ENCODE measurements around the gene NTMT1.
A peak's percentile ranks its signal among the peaks of the same experiment; 100 is the strongest.

Gene NTMT1

DNA sequence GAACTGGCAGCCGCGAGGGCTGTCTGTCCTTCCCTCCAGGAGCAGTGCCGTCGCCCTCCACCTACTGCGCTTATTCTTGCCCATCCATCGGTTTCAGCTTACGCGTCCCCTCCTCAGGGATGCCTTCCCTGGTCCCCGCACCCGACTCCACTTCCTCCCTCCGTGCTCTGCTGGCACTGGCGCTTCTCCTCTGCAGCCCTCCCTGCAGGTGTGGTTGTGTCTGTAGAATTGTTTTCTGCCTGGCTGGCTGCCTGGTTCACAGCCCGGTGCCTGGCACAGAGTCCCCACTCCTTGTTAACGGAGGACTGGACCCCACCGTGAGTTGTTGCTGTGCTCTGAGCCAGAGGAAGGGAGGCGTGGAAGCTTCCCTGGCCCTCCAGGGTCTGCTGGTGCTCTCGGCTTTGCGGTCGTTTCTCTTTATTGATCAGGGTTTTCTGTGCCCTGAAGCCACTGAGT is 5.7 kb downstream of the NTMT1 start:
- H3K79me2 ChIP-seq (ENCODE audit: control insufficient read depth, insufficient read depth, low read length, poor library complexity): peaks cover 17% of the 10 kb centered on the region
- H4K91ac ChIP-seq (ENCODE audit: low read depth, low read length): no peak overlapping the region
- peak overlapping the region; percentile 82 for H3K4ac ChIP-seq (ENCODE audit: low read depth, low read length)
- H2BK12ac ChIP-seq (ENCODE audit: low read length): no peak overlapping the region
- H4K12ac ChIP-seq (ENCODE audit: low read depth, low read length): no peak overlapping the region
- H3K4me3 ChIP-seq (ENCODE audit: low read depth, low read length): no peak overlapping the region
- no peak for DNase-seq
- peaks cover 2% of the 10 kb centered on the region for H3K79me1 ChIP-seq (ENCODE audit: low read length)
- no peak overlapping the region for H2BK120ac ChIP-seq (ENCODE audit: insufficient read depth, low read length, poor library complexity)
- H3K36me3 ChIP-seq (ENCODE audit: control insufficient read depth in 1 of 2, insufficient read depth in 2 of 2, low read length in 2 of 2): peaks cover 50 to 59% of the 10 kb centered on the region in 2 experiments
- H3K27me3 ChIP-seq (ENCODE audit: insufficient read depth, low read length): no peaks in the 10 kb centered on the region
- H2AFZ ChIP-seq (ENCODE audit: insufficient read depth, low read length, poor library complexity): no peak overlapping the region
- H3K9ac ChIP-seq (ENCODE audit: low read length): no peak overlapping the region
- no peak overlapping the region for H3K4me2 ChIP-seq (ENCODE audit: low read length)
- H3K9me3 ChIP-seq (ENCODE audit: insufficient read depth, low read depth, low read length): peaks cover 4% of the 10 kb centered on the region
- no CpG with 5 or more reads among the region's 19 CpGs for WGBS (ENCODE audit: extremely low coverage, insufficient coverage, insufficient read length)
- no peak overlapping the region for H3K23ac ChIP-seq (ENCODE audit: low read length)
- H2BK5ac ChIP-seq (ENCODE audit: low read depth, low read length, poor library complexity): no peak overlapping the region
- H3K4me1 ChIP-seq (ENCODE audit: control insufficient read depth in 1 of 2, insufficient read depth in 2 of 2, low read length in 2 of 2): peaks cover 10 to 13% of the 10 kb centered on the region in 2 experiments
- no peak overlapping the region for H4K8ac ChIP-seq (ENCODE audit: low read depth, low read length)
- H2AK5ac ChIP-seq (ENCODE audit: low read length): no peak overlapping the region
- no peak overlapping the region for H3K27ac ChIP-seq (ENCODE audit: low read depth, low read length)
- no peak overlapping the region for H3K14ac ChIP-seq (ENCODE audit: low read length)
- H3K18ac ChIP-seq (ENCODE audit: low read length): no peak overlapping the region

DNA sequence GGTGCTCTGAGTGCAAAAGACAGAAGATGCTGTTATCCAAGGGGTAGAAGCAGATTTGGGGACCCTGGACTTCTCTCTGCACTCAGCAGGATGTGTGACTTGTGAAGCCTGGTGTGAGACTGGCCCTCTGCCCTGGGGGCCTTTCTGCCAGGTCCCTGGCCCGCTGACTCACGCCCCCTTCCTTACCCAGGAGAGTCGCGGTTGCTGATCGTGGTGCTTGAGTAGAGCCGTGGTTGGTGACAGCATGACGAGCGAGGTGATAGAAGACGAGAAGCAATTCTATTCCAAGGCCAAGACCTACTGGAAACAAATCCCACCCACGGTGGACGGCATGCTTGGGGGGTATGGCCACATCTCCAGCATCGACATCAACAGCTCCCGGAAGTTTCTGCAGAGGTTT is 6.5 kb downstream of the NTMT1 start:
- H3K4me2 ChIP-seq (ENCODE audit: low read length): no peak overlapping the region
- H4K8ac ChIP-seq (ENCODE audit: low read depth, low read length): no peak overlapping the region
- no peak overlapping the region for H3K18ac ChIP-seq (ENCODE audit: low read length)
- peaks cover 58 to 66% of the 10 kb centered on the region in 2 experiments for H3K36me3 ChIP-seq (ENCODE audit: control insufficient read depth in 1 of 2, insufficient read depth in 2 of 2, low read length in 2 of 2)
- DNase-seq: no peak
- no CpG with 5 or more reads among the region's 13 CpGs for WGBS (ENCODE audit: extremely low coverage, insufficient coverage, insufficient read length)
- H3K27me3 ChIP-seq (ENCODE audit: insufficient read depth, low read length): no peaks in the 10 kb centered on the region
- no peak overlapping the region for H3K23ac ChIP-seq (ENCODE audit: low read length)
- H3K9ac ChIP-seq (ENCODE audit: low read length): no peak overlapping the region
- no peak overlapping the region for H2BK120ac ChIP-seq (ENCODE audit: insufficient read depth, low read length, poor library complexity)
- H3K79me2 ChIP-seq (ENCODE audit: control insufficient read depth, insufficient read depth, low read length, poor library complexity): peaks cover 15% of the 10 kb centered on the region
- no peak overlapping the region for H2BK12ac ChIP-seq (ENCODE audit: low read length)
- peaks cover 6 to 9% of the 10 kb centered on the region in 2 experiments for H3K4me1 ChIP-seq (ENCODE audit: control insufficient read depth in 1 of 2, insufficient read depth in 2 of 2, low read length in 2 of 2)
- H2AFZ ChIP-seq (ENCODE audit: insufficient read depth, low read length, poor library complexity): no peak overlapping the region
- H3K4ac ChIP-seq (ENCODE audit: low read depth, low read length): peak overlapping the region; percentile 5
- peaks cover 4% of the 10 kb centered on the region for H3K9me3 ChIP-seq (ENCODE audit: insufficient read depth, low read depth, low read length)
- H2AK5ac ChIP-seq (ENCODE audit: low read length): no peak overlapping the region
- no peak overlapping the region for H4K12ac ChIP-seq (ENCODE audit: low read depth, low read length)
- no peak overlapping the region for H3K4me3 ChIP-seq (ENCODE audit: low read depth, low read length)
- no peak overlapping the region for H4K91ac ChIP-seq (ENCODE audit: low read depth, low read length)
- no peak overlapping the region for H2BK5ac ChIP-seq (ENCODE audit: low read depth, low read length, poor library complexity)
- H3K27ac ChIP-seq (ENCODE audit: low read depth, low read length): no peak overlapping the region
- no peak overlapping the region for H3K14ac ChIP-seq (ENCODE audit: low read length)
- H3K79me1 ChIP-seq (ENCODE audit: low read length): no peaks in the 10 kb centered on the region

GRCh38 chr9:129633207-129633606 is 7.2 kb downstream of the NTMT1 start:
- DNase-seq: no peak
- Histone ChIP-seq H3K4me2 (ENCODE audit: low read length) (no peak overlapping the region), H2BK120ac (ENCODE audit: insufficient read depth, low read length, poor library complexity) (no peak overlapping the region), H2AFZ (ENCODE audit: insufficient read depth, low read length, poor library complexity) (no peak overlapping the region), H2AK5ac (ENCODE audit: low read length) (no peak overlapping the region), H3K9me3 (ENCODE audit: insufficient read depth, low read depth, low read length) (peaks cover 2% of the 10 kb centered on the region), H3K79me1 (ENCODE audit: low read length) (no peaks in the 10 kb centered on the region), H3K23ac (ENCODE audit: low read length) (no peak overlapping the region), H2BK5ac (ENCODE audit: low read depth, low read length, poor library complexity) (no peak overlapping the region), H2BK12ac (ENCODE audit: low read length) (no peak overlapping the region), H4K8ac (ENCODE audit: low read depth, low read length) (no peak overlapping the region), H3K14ac (ENCODE audit: low read length) (no peak overlapping the region), H3K18ac (ENCODE audit: low read length) (no peak overlapping the region), H3K4ac (ENCODE audit: low read depth, low read length) (no peak overlapping the region), H3K9ac (ENCODE audit: low read length) (no peak overlapping the region), H3K27me3 (ENCODE audit: insufficient read depth, low read length) (no peaks in the 10 kb centered on the region), H3K36me3 (ENCODE audit: control insufficient read depth in 1 of 2, insufficient read depth in 2 of 2, low read length in 2 of 2) (peaks cover 58 to 67% of the 10 kb centered on the region in 2 experiments), H4K91ac (ENCODE audit: low read depth, low read length) (no peak overlapping the region), H3K27ac (ENCODE audit: low read depth, low read length) (no peak overlapping the region), H3K4me3 (ENCODE audit: low read depth, low read length) (no peak overlapping the region), H4K12ac (ENCODE audit: low read depth, low read length) (no peak overlapping the region), H3K4me1 (ENCODE audit: control insufficient read depth in 1 of 2, insufficient read depth in 2 of 2, low read length in 2 of 2) (peaks cover 0 to 2% of the 10 kb centered on the region in 2 experiments), H3K79me2 (ENCODE audit: control insufficient read depth, insufficient read depth, low read length, poor library complexity) (peaks cover 8% of the 10 kb centered on the region)
- no CpG with 5 or more reads among the region's 4 CpGs for WGBS (ENCODE audit: extremely low coverage, insufficient coverage, insufficient read length)

GRCh38 chr9:129633848-129634247 is 7.9 kb downstream of the NTMT1 start:
- H3K9ac ChIP-seq (ENCODE audit: low read length): no peak overlapping the region
- no peaks in the 10 kb centered on the region for H3K79me1 ChIP-seq (ENCODE audit: low read length)
- H2BK12ac ChIP-seq (ENCODE audit: low read length): no peak overlapping the region
- no peak overlapping the region for H3K4ac ChIP-seq (ENCODE audit: low read depth, low read length)
- H3K9me3 ChIP-seq (ENCODE audit: insufficient read depth, low read depth, low read length): peaks cover 2% of the 10 kb centered on the region
- H3K79me2 ChIP-seq (ENCODE audit: control insufficient read depth, insufficient read depth, low read length, poor library complexity): peaks cover 6% of the 10 kb centered on the region
- H3K27me3 ChIP-seq (ENCODE audit: insufficient read depth, low read length): no peaks in the 10 kb centered on the region
- no peak overlapping the region for H2AFZ ChIP-seq (ENCODE audit: insufficient read depth, low read length, poor library complexity)
- no peak overlapping the region for H3K4me2 ChIP-seq (ENCODE audit: low read length)
- no peak overlapping the region for H4K8ac ChIP-seq (ENCODE audit: low read depth, low read length)
- no peak overlapping the region for H3K18ac ChIP-seq (ENCODE audit: low read length)
- DNase-seq: no peak
- H3K23ac ChIP-seq (ENCODE audit: low read length): no peak overlapping the region
- H3K4me3 ChIP-seq (ENCODE audit: low read depth, low read length): no peak overlapping the region
- H3K4me1 ChIP-seq (ENCODE audit: control insufficient read depth in 1 of 2, insufficient read depth in 2 of 2, low read length in 2 of 2): peaks cover 0 to 2% of the 10 kb centered on the region in 2 experiments
- no peak overlapping the region for H2BK120ac ChIP-seq (ENCODE audit: insufficient read depth, low read length, poor library complexity)
- H3K14ac ChIP-seq (ENCODE audit: low read length): no peak overlapping the region
- H3K36me3 ChIP-seq (ENCODE audit: control insufficient read depth in 1 of 2, insufficient read depth in 2 of 2, low read length in 2 of 2): peaks cover 65 to 72% of the 10 kb centered on the region in 2 experiments
- H4K12ac ChIP-seq (ENCODE audit: low read depth, low read length): no peak overlapping the region
- H3K27ac ChIP-seq (ENCODE audit: low read depth, low read length): no peak overlapping the region
- no peak overlapping the region for H2AK5ac ChIP-seq (ENCODE audit: low read length)
- no peak overlapping the region for H2BK5ac ChIP-seq (ENCODE audit: low read depth, low read length, poor library complexity)
- H4K91ac ChIP-seq (ENCODE audit: low read depth, low read length): no peak overlapping the region
- no CpG with 5 or more reads among the region's 13 CpGs for WGBS (ENCODE audit: extremely low coverage, insufficient coverage, insufficient read length)
